Activated T-helper 1 cell treated with anti-CD3 and anti-CD28 coated beads, Interleukin-2, amount 50 U/mL, for 16 hours (primary cell): Measurements from ENCODE around the gene LRRN4.
"Not testable (repeated sequence)": the region's sequence is repeated elsewhere in the genome, so short reads cannot be mapped to it uniquely, and the experiment has no call there.

Source experiments
- DNase-seq, 2 donors: peaks; one replicate each; pipeline ENCODE4 v3.0.0-alpha.2; 2020; ENCODE audit warnings: low read depth in 1 of 2, low spot score in 1 of 2

The LRRN4 gene

DNA sequence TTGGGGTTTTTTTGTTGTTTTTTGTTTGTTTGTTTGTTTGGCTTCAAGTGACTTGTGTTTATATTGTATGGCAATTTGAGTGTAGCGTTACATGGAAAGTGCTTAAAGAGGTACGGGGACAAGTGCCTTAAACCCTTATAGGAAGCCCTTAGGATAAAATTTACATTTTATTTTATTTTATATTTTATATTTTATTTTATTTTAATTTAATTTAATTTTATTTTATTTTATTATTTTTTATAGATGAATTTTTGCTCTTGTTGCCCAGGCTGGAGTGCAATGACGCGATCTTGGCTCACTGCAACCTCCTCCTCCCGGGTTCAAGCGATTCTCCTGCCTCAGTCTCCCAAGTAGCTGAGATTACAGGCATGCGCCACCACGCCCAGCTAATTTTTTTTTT lies 21.0 kb downstream of the LRRN4 start:
- not testable (repeated sequence) for DNase-seq

DNA sequence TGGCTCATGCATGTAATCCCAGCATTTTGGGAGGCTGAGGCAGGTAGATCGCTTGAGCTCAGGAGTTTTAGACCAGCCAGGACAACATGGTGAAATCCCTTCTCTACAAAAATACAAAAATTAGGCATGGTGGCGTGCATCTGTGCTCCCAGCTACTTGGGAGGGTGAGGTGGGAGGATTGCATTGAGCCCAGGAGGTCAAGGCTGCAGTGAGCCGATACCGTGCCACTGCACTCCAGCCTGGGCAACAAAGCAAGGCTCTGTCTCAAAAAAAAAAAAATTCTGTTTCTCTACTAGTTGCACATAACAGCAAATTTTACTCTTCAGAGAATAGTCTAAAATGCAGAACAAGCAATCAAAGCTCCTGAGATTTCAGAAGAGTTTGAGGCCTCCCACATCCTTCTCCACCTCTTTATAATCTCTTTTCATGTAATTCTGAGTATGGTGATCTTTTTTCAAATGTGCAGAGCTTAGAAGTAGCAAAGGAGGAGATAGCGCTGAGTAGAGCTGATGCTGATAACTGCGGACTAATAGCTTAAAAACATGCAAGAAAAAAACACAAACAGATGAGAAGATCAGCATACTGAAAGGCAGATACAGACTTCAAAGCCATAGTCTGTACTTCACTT lies 23.3 kb downstream of the LRRN4 start:
- no peak for DNase-seq

DNA sequence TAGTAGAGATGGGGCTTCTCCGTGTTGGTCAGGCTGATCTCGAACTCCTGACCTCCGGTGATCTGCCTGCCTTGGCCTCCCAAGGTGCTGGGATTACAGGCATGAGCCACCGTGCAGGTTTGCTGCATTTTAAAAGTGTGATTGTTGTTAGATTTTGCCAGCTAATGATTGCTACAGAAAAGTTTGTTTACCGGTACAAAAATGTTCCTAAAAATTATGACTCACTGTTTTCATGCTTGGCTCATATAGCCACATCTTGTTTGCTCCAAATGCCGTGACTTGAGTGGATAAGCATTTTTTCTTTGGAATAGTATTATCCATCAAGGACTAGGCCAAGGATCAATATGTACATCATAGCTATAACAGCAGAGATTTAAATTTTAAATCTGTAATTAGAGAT lies 24.3 kb downstream of the LRRN4 start:
- no peak for DNase-seq

DNA sequence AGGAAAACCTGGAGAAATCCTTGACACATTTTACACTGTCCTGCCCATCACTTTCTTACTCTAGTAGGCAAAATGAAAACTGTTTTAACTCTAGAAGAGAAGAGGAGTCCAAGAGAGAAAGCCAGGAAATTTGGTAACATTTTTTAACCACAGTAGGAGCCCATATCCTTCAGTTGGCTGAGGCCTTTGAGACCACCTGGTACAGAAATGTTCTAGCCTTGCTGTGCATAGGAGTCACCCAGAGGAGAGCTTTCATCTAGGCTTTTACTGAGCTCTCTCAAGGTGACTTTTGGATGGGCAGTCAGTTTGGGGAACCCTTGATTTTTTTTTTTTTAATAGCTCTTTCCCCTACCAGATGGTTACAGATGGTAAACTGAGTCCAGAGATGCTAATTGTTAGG lies 25.0 kb downstream of the LRRN4 start:
- no peak for DNase-seq

DNA sequence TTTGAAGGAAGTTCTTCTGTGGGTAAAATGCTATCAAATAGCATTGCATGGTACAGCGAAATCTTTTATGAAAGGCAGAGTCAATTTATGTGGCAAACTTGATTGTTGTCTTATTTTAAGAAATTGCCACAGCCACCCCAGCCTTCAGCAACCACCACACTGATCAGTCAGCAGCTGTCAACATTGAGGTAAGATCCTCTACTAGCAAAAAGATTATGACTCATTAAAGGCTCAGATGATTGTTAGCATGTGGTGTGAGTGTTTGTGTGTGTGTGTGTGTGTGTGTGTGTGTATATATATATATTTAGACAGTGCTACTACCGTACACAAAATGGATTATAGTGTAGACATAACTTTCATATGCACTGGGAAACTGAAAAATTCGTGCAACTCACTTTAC lies 27.8 kb downstream of the LRRN4 start:
- no peak for DNase-seq

DNA sequence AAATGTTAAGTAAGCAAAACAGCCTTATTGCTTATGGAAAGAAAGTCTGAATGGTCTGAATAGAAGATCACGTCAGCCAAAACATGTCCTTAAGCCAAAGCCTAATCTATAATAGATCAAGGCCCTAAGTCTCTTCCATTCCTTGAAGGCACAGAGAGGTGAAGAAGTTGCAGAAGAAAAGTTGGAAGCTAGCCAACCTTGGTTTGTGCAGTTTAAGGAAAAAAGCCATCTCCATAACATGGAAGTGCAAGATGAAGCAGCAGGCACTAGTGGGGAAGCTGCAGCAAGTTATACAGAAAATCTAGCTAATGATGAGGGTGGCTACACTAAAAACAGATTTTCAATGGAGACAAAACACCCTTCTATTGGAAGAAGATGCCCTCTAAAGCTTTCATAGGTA lies 29.1 kb downstream of the LRRN4 start:
- DNase-seq, result no peak

DNA sequence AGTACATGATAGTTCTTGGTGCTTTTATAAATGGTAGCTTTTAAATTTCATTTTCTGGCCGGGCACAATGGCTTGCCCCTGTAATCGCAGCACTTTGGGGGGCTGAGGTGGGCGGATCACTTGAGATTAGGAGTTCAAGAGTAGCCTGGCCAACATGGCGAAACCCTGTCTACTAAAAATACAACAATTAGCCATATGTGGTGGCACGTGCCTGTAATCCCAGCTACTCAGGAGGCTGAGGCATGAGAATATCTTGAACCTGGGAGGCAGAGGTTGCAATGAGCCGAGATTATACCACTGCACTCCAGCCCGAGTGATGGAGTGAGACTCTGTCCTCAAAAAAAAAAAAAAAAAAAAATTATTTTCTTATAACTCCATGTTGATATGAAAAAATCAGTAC lies 36.0 kb downstream of the LRRN4 start:
- no peak for DNase-seq

DNA sequence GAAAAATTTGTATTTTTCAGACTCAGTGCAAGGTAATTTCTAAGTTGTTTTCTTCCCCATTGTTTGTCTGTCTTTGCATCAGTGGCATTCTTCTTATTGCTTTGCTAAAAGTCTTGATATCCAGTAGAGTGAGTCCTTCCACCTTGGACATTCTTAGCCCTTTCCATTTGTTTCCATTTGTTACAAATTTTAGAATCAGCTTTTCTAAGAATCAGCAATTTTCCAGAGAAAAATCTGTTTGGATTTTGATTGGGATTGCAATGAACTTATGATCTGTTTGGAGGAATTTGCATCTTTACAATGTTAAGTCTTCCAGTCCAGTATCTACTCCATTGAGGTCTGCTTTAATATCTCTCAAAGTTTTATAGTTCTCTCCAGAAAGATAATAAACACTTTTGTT lies 36.4 kb downstream of the LRRN4 start:
- DNase-seq, result no peak

DNA sequence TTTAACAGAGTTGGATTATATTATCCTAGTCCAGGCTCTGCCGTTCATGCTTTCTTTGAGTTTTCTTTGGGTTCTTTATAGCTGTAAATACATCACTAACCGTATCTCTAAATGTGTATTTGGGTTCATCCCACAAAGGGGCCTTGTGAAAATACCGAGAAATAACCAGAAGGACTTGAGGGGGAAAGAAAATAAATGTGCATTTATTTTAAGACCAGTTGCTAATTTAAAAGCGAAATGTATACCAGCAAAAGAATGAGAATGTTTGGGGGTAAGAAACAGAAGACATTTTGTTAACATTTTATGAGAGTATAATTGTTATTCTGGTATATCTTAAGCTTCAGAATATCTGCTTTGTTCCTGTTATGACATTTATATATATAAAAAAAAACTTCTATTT lies 38.9 kb downstream of the LRRN4 start:
- DNase-seq, result no peak

DNA sequence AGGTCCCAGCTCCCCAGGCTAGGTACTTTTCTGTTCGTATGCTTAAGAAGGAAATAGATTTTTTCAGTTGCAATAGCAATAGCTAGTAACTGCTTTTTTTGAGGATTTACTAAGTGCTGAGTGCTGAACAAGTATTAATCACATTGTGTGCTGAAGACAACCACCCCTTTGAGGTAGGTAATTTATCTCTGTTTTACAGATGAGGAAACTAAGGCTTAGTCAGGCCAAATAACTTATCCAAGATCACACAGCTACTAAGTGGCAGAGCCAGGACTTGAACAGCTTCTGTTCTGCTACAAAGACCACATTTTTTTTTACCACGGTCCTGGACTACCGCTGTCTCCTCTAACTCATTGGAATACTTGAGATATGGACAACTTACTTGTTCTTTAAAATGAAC lies 39.8 kb downstream of the LRRN4 start:
- no peak for DNase-seq

DNA sequence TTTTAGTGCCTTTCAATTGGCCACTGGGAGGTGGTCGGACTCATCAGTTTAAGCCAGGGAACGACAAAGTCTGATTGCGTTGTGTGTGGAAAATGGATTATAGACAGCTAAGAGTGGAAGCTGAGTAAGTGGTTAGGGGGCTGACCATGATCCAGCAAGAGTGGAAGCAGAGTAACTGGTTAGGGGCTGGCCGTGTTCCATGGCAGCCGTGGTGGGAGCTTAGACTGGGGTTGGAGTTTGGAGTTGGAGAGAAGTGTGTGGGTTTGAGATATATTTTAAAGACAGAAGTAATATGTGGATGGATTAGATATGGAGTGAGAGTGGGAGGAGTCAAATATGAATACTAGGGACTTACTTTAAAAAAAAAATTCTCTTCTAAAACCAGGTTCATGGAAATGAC lies 41.7 kb downstream of the LRRN4 start:
- no peak for DNase-seq

DNA sequence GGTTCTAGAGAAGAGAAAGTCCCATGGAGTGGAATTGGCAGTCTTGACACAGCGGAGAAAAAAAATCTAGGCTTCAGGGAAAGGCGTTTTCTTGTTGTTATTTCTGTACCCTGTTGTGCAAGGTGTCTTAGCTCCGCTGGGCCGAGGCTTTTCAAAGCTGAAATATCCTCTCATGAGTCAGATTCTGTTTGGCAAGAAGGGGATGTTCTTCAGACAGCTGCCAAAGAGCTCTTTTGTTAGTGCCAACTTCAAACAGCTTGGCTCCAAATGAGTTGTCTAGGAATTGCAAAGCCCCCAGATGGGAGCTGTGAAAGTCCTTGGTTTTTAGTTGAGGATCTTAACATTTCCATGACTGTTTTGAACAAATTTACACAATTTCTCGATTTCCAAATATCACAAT lies 45.6 kb downstream of the LRRN4 start:
- DNase-seq, result no peak

DNA sequence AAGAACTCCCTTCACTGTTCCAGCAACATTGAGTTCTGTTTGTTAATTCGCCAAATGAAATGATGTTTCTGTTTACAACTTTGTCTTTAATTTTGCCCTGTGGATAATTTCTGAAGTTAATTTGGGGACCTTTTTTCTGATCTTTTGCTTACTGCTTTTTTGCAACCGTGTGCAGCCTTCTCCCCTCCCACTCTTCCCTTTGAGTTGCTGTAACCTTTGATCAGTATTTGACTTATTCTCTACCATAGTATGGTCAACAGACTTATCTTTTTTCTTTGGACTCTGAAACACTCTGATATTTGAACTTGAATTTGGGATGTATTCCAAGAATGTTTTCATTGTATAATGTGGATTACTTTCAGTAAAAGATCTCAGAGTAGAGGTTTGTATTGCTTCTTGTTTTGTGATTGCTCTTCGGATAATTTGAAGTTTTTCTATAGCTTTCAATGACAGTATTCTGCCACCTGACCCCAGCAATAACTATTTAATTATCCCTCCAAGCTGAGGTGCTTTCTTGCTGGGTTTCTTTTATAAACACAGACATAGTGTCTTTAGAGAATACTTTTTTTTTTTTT lies 46.2 kb downstream of the LRRN4 start:
- DNase-seq, result no peak

DNA sequence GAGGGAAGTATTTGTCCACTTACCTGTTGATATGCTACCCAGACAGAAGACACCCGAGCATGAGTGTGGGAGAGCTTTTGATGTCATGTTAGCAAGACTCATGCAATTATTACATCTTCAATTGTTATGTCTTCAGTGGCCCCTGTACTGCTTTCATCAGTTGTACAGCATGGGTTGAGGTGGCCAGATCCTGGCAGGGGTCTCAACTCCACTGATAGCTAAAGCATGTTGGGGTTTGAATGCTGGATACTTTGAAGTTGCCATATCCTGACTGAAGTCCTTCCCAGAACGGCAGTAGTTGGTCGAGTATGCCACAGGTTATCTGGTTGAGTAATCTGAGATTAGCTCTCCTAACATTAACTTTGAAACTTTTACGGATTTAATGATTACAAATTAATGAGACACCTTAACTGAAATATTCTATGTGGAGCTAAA lies 46.7 kb downstream of the LRRN4 start:
- DNase-seq, result no peak

DNA sequence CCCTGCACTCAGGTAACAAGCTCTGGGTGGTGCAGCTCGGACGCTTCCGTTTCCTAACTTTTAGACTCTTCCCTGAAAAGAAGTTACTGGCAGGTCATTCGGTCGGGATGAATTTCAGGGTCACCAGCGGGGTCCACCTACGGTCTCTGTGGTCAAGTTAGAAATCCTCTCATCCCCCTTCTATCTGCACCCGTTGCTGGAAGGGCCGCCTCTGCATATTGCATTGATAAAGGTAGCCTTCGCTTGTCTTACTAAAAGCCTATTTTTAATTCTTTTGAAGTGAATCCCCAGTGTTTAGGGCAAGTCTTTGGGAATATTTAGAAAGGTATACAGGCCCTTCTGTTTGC lies 47.3 kb downstream of the LRRN4 start:
- no peak for DNase-seq

DNA sequence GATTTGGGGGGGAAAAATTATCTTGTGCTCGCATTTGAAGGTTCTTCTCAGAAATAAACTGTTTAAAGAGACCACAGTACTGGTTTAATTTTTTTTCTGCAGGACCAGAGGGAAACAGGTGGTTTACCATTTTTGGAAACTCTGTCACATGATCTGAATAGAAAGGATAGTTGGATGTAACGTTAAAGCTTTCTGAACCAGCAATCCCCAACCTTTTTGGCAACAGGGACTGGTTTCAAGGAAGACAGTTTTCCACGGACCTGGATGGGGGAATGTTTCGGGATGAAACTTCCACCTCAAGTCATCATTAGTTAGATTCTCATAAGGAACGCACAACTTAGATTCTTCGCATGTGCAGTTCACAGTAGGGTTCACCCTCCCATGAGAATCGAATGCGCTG lies 53.0 kb downstream of the LRRN4 start:
- no peak for DNase-seq

DNA sequence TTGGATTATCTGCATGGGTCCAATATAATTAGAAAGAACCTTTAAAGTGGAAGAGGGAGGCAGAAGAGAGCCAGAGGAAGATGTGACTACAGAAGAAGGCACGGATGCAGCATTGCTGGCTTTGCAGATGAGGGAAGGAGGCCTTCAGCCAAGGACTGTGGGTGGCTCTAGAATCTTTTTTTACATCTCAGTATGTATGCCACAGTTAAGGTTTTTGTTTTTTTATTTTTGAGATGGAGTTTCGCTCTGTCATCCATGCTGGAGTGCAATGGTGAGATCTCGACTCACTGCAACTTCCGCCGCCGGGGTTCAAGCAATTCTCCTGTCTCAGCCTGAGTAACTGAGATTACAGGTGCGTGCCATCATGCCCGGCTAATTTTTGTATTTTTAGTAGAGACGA lies 54.1 kb downstream of the LRRN4 start:
- no peak for DNase-seq

DNA sequence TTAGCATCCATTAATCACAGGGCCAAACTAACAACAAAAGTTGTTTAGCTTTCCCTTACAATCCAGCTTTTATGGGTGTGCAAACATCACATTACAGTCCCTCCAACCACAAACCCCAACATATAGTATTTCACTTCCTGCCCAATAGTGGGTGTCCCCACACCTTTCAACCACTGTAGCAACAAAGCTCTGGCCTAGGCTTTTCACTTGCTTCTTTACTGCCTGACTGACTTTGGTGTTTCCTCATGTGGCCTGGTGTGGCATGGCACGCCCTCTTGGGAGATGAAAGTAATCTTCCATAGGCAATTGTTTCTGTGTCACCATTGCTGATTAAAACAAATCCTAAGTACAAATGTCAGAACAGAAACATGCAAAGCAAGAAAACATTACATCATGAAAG lies 57.1 kb downstream of the LRRN4 start:
- no peak for DNase-seq

DNA sequence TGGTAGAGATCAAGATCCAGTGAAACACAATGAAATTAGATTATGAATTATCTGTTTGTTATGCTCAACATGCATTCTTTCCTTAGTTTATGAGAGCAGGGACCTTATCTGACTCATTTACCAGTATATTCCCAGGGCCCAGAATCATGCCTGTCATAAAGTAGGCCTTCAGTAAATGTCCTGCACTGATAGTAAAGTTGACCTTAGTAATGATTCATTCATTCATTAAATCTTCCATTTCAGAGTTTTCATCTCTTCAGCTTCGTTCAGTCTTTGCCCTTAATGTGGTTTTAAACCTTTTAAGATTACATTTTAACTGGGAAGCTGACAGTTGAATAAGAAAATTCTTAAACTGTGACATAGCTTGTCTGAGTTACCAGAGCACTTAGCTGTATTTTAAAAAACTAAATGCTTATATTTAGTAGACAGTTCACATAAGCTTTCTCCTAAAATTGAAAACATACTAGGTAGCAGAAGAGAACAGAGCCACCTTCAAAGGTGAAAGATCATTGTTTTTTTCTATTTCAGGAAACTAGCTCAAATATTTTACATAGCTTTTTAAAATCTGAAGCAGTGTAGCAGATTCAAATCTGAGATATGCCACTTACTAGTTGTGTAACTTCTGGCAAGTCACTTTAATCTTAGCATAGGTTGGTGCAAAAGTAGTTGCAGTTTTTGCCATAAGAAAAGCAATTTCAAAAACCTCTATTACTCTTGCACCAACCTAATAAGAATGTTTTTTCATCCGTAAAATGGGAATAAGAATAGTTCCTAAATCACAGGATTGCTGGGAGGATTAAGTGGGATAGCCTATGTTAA lies 62.0 kb downstream of the LRRN4 start:
- no peak for DNase-seq

DNA sequence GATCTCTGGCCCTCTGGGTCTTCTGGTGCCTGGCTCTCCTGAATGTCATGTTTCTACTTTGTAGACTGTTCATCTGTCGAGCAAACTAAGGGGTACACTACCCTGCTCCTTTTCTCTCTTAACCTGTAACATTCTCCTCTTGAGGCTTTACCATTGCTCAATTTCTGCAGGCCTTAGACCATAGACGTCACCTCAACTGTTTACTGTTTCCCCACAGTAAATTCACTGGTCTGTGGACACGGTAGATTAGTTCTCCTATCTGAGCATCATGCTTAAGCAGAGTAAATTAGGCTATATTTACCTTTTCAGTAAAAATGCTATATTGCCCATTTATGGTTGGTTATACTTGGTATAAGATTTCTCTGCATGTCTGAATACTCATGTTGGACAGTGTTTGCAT lies 62.9 kb downstream of the LRRN4 start:
- no peak for DNase-seq
